Omental fat pad (tissue), 4 donors: Measurements from ENCODE around the gene CFAP65. TPM values are rescaled to one million over a fixed set of nuclear protein-coding genes. Genes with fewer than 3 reads are reported as not detected.

Experiments used
- ATAC-seq: fragments of 150-250 bp; one replicate; pipeline ENCODE4 v1.9.1; 2016; ENCODE audit warnings: mild to moderate bottlenecking, moderate library complexity; ENCODE audit not compliant: low FRiP score
- DNase-seq: peaks from one replicate; pipeline ENCODE4 v3.0.0-alpha.2; 2019; ENCODE audit warnings: low spot score
- CTCF ChIP-seq, 3 donors: fragments of 450-650 bp; IDR thresholded peaks; one replicate each; pipeline ENCODE4 v1.5.1; 2016 to 2017; ENCODE audit warnings: antibody characterized with exemption in 3 of 3, mild to moderate bottlenecking in 3 of 3, moderate library complexity in 2 of 3
- total RNA-seq, 4 donors: library from RNA; depleted of rRNA; stranded (reverse); fragments of >200 nt; gene quantifications; one replicate each; pipeline ENCODE4 v1.1.0, GENCODE V29; 2016

The CFAP65 gene
- total RNA-seq, 4 donors from 2014 or later = 0.19 TPM; not detected in 3

GRCh38 chr2:219021591-219021990 lies 19.7 kb downstream of the CFAP65 start:
- no peak for ATAC-seq
- TF ChIP-seq CTCF (IDR thresholded peaks at IDR 0.05) = no peak
- DNase-seq = no peak

- no peak for ATAC-seq
- DNase-seq = no peak
- no peak for TF ChIP-seq CTCF (IDR thresholded peaks at IDR 0.05)
These were observed 20.5 kb downstream of the CFAP65 start for GRCh38 chr2:219020604-219021365.

- ATAC-seq (no peak), DNase-seq (no peak)
- TF ChIP-seq CTCF (IDR thresholded peaks at IDR 0.05) = no peak
These were observed 21.9 kb downstream of the CFAP65 start for GRCh38 chr2:219019436-219019835.

GRCh38 chr2:219018726-219019125 lies 22.6 kb downstream of the CFAP65 start:
- no peak for ATAC-seq
- TF ChIP-seq CTCF (IDR thresholded peaks at IDR 0.05) = no peak
- no peak for DNase-seq

- no peak for TF ChIP-seq CTCF (IDR thresholded peaks at IDR 0.05)
- no peak for ATAC-seq
- no peak for DNase-seq
These were observed 23.0 kb downstream of the CFAP65 start for GRCh38 chr2:219018286-219018685.

GRCh38 chr2:219017201-219017931 lies 23.9 kb downstream of the CFAP65 start:
- ATAC-seq (no peak), DNase-seq (no peak)
- no peak for TF ChIP-seq CTCF (IDR thresholded peaks at IDR 0.05)

- no peak for DNase-seq
- TF ChIP-seq CTCF (IDR thresholded peaks at IDR 0.05) = no peak
These were observed 24.6 kb downstream of the CFAP65 start for GRCh38 chr2:219016721-219017120.

More at GRCh38 chr2:219016721-219017120, 24.6 kb downstream of the CFAP65 start:
- ATAC-seq = no peak
